ENCODE results near the gene C2CD3.

The C2CD3 gene

DNA sequence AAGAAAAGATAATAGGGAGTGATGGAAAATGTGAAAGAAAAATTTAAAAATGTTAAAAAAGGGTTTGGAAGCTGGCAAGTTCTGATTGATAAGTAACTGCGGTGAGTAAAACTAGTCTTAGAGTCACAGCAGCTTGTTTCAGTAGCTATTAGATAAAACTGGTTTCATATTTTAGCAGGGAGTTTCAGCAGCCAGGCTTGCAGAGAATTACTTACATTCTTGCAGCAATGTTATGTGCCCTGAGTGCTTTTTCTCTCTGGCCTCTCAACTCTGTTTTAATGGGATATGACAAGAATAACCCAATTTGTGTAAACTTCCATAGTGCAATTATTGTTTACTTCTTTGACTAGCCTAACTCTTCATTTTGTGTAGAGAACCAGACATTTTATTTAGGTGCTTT is 33.9 kb upstream of the C2CD3 start:
- CTCF ChIA-PET = no interaction called here
- TF ChIP-seq, protein P1, sequence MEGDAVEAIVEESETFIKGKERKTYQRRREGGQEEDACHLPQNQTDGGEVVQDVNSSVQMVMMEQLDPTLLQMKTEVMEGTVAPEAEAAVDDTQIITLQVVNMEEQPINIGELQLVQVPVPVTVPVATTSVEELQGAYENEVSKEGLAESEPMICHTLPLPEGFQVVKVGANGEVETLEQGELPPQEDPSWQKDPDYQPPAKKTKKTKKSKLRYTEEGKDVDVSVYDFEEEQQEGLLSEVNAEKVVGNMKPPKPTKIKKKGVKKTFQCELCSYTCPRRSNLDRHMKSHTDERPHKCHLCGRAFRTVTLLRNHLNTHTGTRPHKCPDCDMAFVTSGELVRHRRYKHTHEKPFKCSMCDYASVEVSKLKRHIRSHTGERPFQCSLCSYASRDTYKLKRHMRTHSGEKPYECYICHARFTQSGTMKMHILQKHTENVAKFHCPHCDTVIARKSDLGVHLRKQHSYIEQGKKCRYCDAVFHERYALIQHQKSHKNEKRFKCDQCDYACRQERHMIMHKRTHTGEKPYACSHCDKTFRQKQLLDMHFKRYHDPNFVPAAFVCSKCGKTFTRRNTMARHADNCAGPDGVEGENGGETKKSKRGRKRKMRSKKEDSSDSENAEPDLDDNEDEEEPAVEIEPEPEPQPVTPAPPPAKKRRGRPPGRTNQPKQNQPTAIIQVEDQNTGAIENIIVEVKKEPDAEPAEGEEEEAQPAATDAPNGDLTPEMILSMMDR (conservative IDR thresholded peaks at IDR 0.05; ENCODE audit: low read depth) = no peak
- POLR2A ChIA-PET (ENCODE audit: low non-redundant PET) = no interaction called here
- H3K27ac ChIP-seq = no peak overlapping the region
- no peak for DNase-seq (ENCODE audit: low spot score)

DNA sequence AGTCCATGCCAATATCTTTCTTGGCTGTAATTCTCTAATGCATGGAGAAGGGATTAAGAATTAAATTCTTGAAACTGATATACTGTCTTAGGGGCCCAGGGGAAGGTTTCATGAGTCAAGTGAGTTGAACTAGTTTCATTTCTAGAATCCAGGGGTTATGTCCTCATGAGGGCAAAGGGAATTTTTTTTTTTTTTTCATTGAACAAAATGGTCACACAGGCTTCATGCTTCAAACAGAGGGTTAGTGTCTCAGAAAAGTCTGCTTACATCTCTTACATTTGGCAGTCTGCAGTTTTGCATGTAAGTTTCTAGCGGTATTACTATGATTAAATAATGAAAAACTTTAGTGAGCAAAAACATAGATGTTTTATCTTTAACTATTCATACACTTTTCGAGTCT is 33.2 kb upstream of the C2CD3 start:
- ChIA-PET POLR2A (ENCODE audit: low non-redundant PET) (no interaction called here), CTCF (no interaction called here)
- TF ChIP-seq, protein P1 (conservative IDR thresholded peaks at IDR 0.05; ENCODE audit: low read depth) = no peak
- no peak overlapping the region for H3K27ac ChIP-seq
- DNase-seq (ENCODE audit: low spot score) = no peak

DNA sequence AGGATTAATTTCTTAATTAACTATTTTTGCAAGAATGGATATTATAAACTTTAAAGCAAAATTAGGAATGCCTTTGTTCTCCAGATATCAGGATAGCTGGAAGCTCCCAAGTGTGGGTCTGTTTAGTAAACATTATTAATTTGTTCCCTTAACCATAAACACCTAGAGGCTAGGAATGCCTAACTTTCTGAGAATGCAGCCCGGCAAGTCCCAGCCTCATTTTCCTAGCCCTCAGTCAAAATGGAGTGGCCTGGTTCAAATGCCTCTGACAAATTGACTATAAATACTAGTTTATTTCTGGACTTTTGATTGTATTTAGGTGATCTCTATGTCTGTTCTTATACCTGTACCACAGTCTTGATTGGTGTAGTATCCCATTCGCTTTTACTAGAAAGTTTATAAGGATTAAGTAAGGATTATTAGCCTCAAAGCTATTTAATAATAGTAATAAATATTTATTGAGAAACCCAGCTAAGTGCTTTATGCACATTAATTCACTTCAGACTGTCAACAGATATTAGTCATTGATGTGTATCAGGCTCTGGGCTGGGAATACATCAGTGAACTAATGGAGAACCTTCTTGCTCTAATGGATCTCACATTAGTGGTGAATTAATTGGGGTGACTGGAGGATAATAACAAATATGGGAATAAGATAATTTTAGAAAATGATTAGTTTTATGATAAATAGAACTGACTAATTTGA is 26.1 kb upstream of the C2CD3 start:
- POLR2A ChIA-PET (ENCODE audit: low non-redundant PET) = no interaction called here
- CTCF ChIA-PET = interaction anchor here (0.6 to 0.8 kb wide), 3 partner anchors 46 to 1322 kb away, joined by 3 to 4 read pairs (median 3); no protein-coding TSS in a partner anchor
- TF ChIP-seq, protein P1 (conservative IDR thresholded peaks at IDR 0.05; ENCODE audit: low read depth) = no peak
- H3K27ac ChIP-seq = no peak overlapping the region
- no peak for DNase-seq (ENCODE audit: low spot score)

DNA sequence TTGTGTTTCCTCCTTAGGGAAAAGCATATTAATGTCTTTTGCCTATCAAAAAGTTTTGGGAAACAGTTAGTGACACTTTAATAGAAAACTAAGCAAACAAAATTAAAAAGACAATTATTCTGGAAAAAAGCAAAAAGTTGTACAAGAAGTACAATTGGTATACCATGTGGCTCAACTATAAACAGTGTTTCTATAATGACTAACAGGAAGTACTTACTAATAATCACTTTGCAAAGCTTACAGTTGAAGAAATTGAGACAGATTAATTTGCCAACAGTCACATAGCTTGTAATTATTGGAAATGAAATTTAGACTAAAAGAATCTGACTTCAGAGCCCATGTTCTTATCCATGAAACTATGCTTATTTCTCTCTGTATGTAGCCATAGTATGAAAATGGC is 25.0 kb upstream of the C2CD3 start:
- ChIA-PET CTCF (no interaction called here), POLR2A (ENCODE audit: low non-redundant PET) (no interaction called here)
- no peak for DNase-seq (ENCODE audit: low spot score)
- TF ChIP-seq, protein P1 (conservative IDR thresholded peaks at IDR 0.05; ENCODE audit: low read depth) = no peak
- H3K27ac ChIP-seq = no peak overlapping the region

DNA sequence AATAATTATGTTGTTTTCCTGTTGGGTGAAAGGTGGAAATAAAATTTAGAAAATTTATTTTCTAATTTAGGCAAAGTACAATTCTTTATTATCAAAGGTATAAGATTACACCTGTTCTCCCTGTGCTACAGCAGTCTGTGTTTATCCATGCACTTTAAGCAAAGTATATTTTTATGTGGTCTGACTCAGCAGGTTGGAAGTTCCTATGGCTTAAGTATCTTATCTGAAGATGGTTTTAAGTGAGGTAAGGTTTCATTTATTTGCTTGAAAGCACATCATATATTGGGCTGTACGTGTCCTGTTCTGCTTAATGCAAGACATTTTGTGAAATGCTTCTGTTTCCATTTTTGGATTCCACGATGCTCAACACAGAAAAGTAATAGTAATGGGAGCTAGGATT is 14.9 kb upstream of the C2CD3 start:
- ChIA-PET CTCF (no interaction called here), POLR2A (ENCODE audit: low non-redundant PET) (no interaction called here)
- no peak for DNase-seq (ENCODE audit: low spot score)
- no peak overlapping the region for H3K27ac ChIP-seq
- TF ChIP-seq, protein P1 (conservative IDR thresholded peaks at IDR 0.05; ENCODE audit: low read depth) = no peak

DNA sequence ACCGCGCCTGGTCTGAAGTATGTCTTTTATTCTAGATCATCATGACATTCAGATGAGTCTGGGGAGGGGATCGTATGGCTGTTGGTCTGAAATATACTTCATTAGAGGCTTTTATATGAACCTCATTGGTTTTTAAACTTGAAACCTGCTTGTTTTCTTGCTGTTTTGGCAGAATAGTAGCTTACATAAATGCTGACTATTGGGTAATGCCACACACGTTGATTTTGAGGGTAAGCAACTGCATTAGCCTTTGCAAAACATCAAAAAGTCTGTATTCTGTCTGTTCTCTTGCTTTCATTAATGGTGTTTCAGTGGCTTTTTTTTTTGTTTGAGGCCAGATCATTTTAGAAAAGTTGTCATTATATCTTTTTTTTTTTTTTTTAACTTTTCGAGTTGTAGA is 14.5 kb upstream of the C2CD3 start:
- no peak overlapping the region for H3K27ac ChIP-seq
- TF ChIP-seq, protein P1 (conservative IDR thresholded peaks at IDR 0.05; ENCODE audit: low read depth) = no peak
- POLR2A ChIA-PET (ENCODE audit: low non-redundant PET) = no interaction called here
- CTCF ChIA-PET = no interaction called here
- DNase-seq (ENCODE audit: low spot score) = no peak
